ENCODE data around the gene CCDC92. TPM values are rescaled to one million over a fixed set of nuclear protein-coding genes. Genes with fewer than 3 reads are reported as not detected.

Gene CCDC92
- total and polyA plus RNA-seq, 2 donors (not counting 3 experiments of a cell fraction or from before 2014, with no cell fraction given), result 41.2 to 41.6 TPM

DNA sequence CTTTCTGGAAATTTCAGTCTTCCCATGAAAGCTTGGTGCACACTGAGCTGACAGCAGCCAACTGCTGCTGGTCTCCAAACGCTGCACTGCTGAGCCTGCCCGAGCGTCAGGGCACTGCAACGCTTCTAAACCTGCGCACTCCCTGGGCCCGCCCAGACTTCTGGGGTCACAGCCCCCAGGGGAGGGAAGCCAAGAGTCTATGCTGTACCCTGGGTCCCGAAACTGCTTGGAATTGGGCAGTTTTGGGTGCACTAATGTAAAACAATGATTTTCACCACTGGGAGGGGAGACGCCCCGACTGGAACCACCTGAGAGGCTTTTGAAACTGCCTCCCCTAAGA is 32.0 kb downstream of the CCDC92 start:
- Histone ChIP-seq H2AFZ (ENCODE audit: low read depth, low read length) (no peak overlapping the region), H3K4me1 (ENCODE audit: control insufficient read depth, extremely low read depth, insufficient read depth, low read length) (peaks cover 12% of the 10 kb centered on the region), H3K4me2 (ENCODE audit: insufficient read depth, low read length) (no peak overlapping the region), H3K36me3 (ENCODE audit: control insufficient read depth in 2 of 2, extremely low read depth in 1 of 2, insufficient read depth in 2 of 2, low read length in 2 of 2) (peaks cover 2 to 7% of the 10 kb centered on the region in 2 experiments), H3K79me2 (ENCODE audit: control insufficient read depth, insufficient read depth, low read length) (no peaks in the 10 kb centered on the region), H3K27ac (ENCODE audit: insufficient read depth, low read depth, low read length) (no peak overlapping the region), H3K9me1 (replicated peaks; ENCODE audit: control insufficient read depth, extremely low read depth, insufficient read depth, low read length) (no peaks in the 10 kb centered on the region), H3K4me3 (replicated peaks in 1 of 3; ENCODE audit: insufficient read depth in 1 of 3, low read depth in 1 of 3, low read length in 3 of 3) (no peak overlapping the region), H4K20me1 (replicated peaks; ENCODE audit: control insufficient read depth, extremely low read depth, insufficient read depth, low read length) (no peaks in the 10 kb centered on the region), H3K27me3 (ENCODE audit: control insufficient read depth in 2 of 2, insufficient read depth in 2 of 2, low read length in 2 of 2) (no peaks in the 10 kb centered on the region), H3K9me3 (replicated peaks; ENCODE audit: control insufficient read depth, insufficient read depth, low read length) (no peaks in the 10 kb centered on the region), H3K9ac (replicated peaks; ENCODE audit: extremely low read depth, insufficient read depth, low read length) (no peak overlapping the region)
- DNase-seq (ENCODE audit: low read depth, low spot score) (no peak), FAIRE-seq (no peak)
- intact Hi-C loops (cut with micrococcal nuclease), result no loop called here
- BruUV-seq (replicated peaks), result no TSS peak
- CTCF ChIA-PET, result interaction anchor here (1.2 kb wide), 1 partner anchor 35 kb away, joined by 5 read pairs; no protein-coding TSS in a partner anchor
- TF ChIP-seq POLR2A (IDR thresholded peaks at IDR 0.05; ENCODE audit: low read depth, low read length) (no peak), EZH2 (IDR thresholded peaks at IDR 0.05; ENCODE audit: borderline replicate concordance, low read depth, low read length, severe bottlenecking) (no peak), POLR2AphosphoS5 (IDR thresholded peaks at IDR 0.05; ENCODE audit: insufficient read depth, low read depth, low read length) (no peak), MYC (IDR thresholded peaks at IDR 0.05; ENCODE audit: low read depth, low read length) (no peak), JUN (IDR thresholded peaks at IDR 0.05; ENCODE audit: borderline replicate concordance, insufficient read depth, insufficient read length, low read depth) (no peak), GATA2 (IDR thresholded peaks at IDR 0.05; ENCODE audit: insufficient read depth, insufficient read length, low read depth, low read length) (no peak), FOS (IDR thresholded peaks at IDR 0.05; ENCODE audit: borderline replicate concordance, insufficient read depth, low read length) (no peak)
- TF ChIP-seq, protein P1, sequence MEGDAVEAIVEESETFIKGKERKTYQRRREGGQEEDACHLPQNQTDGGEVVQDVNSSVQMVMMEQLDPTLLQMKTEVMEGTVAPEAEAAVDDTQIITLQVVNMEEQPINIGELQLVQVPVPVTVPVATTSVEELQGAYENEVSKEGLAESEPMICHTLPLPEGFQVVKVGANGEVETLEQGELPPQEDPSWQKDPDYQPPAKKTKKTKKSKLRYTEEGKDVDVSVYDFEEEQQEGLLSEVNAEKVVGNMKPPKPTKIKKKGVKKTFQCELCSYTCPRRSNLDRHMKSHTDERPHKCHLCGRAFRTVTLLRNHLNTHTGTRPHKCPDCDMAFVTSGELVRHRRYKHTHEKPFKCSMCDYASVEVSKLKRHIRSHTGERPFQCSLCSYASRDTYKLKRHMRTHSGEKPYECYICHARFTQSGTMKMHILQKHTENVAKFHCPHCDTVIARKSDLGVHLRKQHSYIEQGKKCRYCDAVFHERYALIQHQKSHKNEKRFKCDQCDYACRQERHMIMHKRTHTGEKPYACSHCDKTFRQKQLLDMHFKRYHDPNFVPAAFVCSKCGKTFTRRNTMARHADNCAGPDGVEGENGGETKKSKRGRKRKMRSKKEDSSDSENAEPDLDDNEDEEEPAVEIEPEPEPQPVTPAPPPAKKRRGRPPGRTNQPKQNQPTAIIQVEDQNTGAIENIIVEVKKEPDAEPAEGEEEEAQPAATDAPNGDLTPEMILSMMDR (IDR thresholded peaks at IDR 0.05; ENCODE audit: extremely low read depth in 1 of 2, insufficient read depth in 1 of 2, low read depth in 1 of 2, low read length in 2 of 2), result no peak
- TF ChIP-seq, protein P2, sequence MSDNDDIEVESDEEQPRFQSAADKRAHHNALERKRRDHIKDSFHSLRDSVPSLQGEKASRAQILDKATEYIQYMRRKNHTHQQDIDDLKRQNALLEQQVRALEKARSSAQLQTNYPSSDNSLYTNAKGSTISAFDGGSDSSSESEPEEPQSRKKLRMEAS (IDR thresholded peaks at IDR 0.05; ENCODE audit: insufficient read depth, insufficient read length), result no peak
- POLR2A ChIA-PET, result interaction anchor here (0.6 kb wide), 1 partner anchor 232 kb away, joined by 4 read pairs; no protein-coding TSS in a partner anchor
- dilution Hi-C loops (cut with MboI; ENCODE audit: extremely low pct_ligation_motif_present, low sequenced_read_pairs), result no loop called here
